GM23338 (cell line): Measurements from ENCODE around the gene ARL2BP. TPM values are rescaled to one million over a fixed set of nuclear protein-coding genes. Genes with fewer than 3 reads are reported as not detected.

ENCODE experiments used
- ATAC-seq: fragments of 200-7000 bp; cut with Tn5 transposase; 3 replicates; pipeline ENCODE4 v1.9.1; 2020
- DNase-seq: peaks from one replicate; pipeline ENCODE4 v3.0.0-alpha.2; 2015; ENCODE audit warnings: low spot score
- H2AFZ ChIP-seq: fragments of 200-600 bp; sonication (generic); 2 replicates; pipeline ENCODE4 v1.8.0; 2016; ENCODE audit warnings: antibody characterized with exemption, mild to moderate bottlenecking, moderate library complexity
- H3F3A ChIP-seq: fragments of 200-600 bp; sonication (generic); replicated peaks from 2 replicates; pipeline ENCODE4 v1.8.0; 2017; ENCODE audit warnings: antibody characterized with exemption, mixed run types, low read depth
- H3K27ac ChIP-seq: fragments of 200-600 bp; sonication (generic); 2 replicates; pipeline ENCODE4 v1.6.1; 2016; ENCODE audit warnings: low read depth
- H3K27me3 ChIP-seq: fragments of 200-600 bp; sonication (generic); 2 replicates; pipeline ENCODE4 v1.8.0; 2016; ENCODE audit warnings: mild to moderate bottlenecking, mixed run types, moderate library complexity; ENCODE audit not compliant: insufficient read depth
- H3K36me3 ChIP-seq: fragments of 200-600 bp; sonication (generic); 2 replicates; pipeline ENCODE4 v1.8.0; 2016; ENCODE audit warnings: mild to moderate bottlenecking; ENCODE audit not compliant: insufficient read depth
- H3K4me1 ChIP-seq: fragments of 200-600 bp; sonication (generic); 2 replicates; pipeline ENCODE4 v1.8.0; 2016; ENCODE audit warnings: mild to moderate bottlenecking, moderate library complexity; ENCODE audit not compliant: insufficient read depth
- H3K4me2 ChIP-seq: fragments of 200-600 bp; sonication (generic); 2 replicates; pipeline ENCODE4 v1.7.1; 2017; ENCODE audit warnings: mixed run types
- H3K4me3 ChIP-seq: fragments of 200-600 bp; sonication (generic); 2 replicates; pipeline ENCODE4 v1.6.1; 2016; ENCODE audit warnings: mixed run types
- H3K79me2 ChIP-seq: fragments of 200-600 bp; sonication (generic); replicated peaks from 2 replicates; pipeline ENCODE4 v1.8.0; 2017; ENCODE audit warnings: mild to moderate bottlenecking; ENCODE audit not compliant: insufficient read depth
- H3K9me2 ChIP-seq: fragments of 200-600 bp; sonication (generic); 2 replicates; pipeline ENCODE4 v1.8.0; 2017; ENCODE audit not compliant: insufficient read depth
- H4K20me1 ChIP-seq: fragments of 200-600 bp; sonication (generic); replicated peaks from 2 replicates; pipeline ENCODE4 v1.8.0; 2017; ENCODE audit warnings: mild to moderate bottlenecking; ENCODE audit not compliant: insufficient read depth
- H3K27ac Mint-ChIP-seq: 2 replicates; pipeline ENCODE4 v1.8.0; 2020; ENCODE audit warnings: inconsistent platforms, mild to moderate bottlenecking, moderate library complexity, mixed read lengths
- H3K27me3 Mint-ChIP-seq: 3 replicates; pipeline ENCODE4 v1.8.0; 2022; ENCODE audit warnings: low read depth, mild to moderate bottlenecking, moderate library complexity, mixed read lengths, inconsistent platforms; ENCODE audit not compliant: insufficient read depth, poor library complexity
- H3K36me3 Mint-ChIP-seq: 3 replicates; pipeline ENCODE4 v1.8.0; 2021; ENCODE audit warnings: low read depth, mild to moderate bottlenecking, inconsistent platforms, moderate library complexity, mixed read lengths
- H3K4me1 Mint-ChIP-seq: 3 replicates; pipeline ENCODE4 v1.8.0; 2020; ENCODE audit warnings: mild to moderate bottlenecking, inconsistent platforms, mixed read lengths
- H3K4me3 Mint-ChIP-seq: 3 replicates; pipeline ENCODE4 v1.8.0; 2021; ENCODE audit warnings: moderate library complexity, mild to moderate bottlenecking, inconsistent platforms, mixed read lengths
- H3K9me3 Mint-ChIP-seq: 3 replicates; pipeline ENCODE4 v1.8.0; 2020; ENCODE audit warnings: moderate library complexity, mild to moderate bottlenecking, inconsistent platforms, mixed read lengths
- CREB1 ChIP-seq: fragments of 250-450 bp; sonication (Bioruptor Pico); IDR thresholded peaks from 2 replicates; pipeline ENCODE4 v1.5.0; 2020; ENCODE audit warnings: low read depth, mild to moderate bottlenecking, moderate library complexity
- CTCF ChIP-seq, 2 experiments: fragments of 200-600 bp in 1 of 2; sonication (generic) in 1 of 2; conservative IDR thresholded peaks; 2 replicates each; pipeline versions ENCODE4 v1.5.1 to v1.6.1; 2016 to 2017; ENCODE audit warnings: antibody characterized with exemption in 2 of 2, low read depth in 2 of 2, mild to moderate bottlenecking in 2 of 2, moderate library complexity in 1 of 2
- ETS1 ChIP-seq: IDR thresholded peaks from 2 replicates; pipeline ENCODE4 v1.6.1; 2016; ENCODE audit warnings: antibody characterized with exemption
- EZH2 ChIP-seq: fragments of 200-600 bp; sonication (generic); IDR thresholded peaks from one replicate; pipeline ENCODE4 v1.8.0; 2017; ENCODE audit warnings: antibody characterized with exemption, mild to moderate bottlenecking, low read depth; ENCODE audit not compliant: unreplicated experiment
- EZH2phosphoT487 ChIP-seq: fragments of 200-600 bp; sonication (generic); IDR thresholded peaks from one replicate; pipeline ENCODE4 v1.8.1; 2018; ENCODE audit warnings: antibody characterized with exemption; ENCODE audit not compliant: unreplicated experiment
- JUNB ChIP-seq: IDR thresholded peaks from one replicate; pipeline ENCODE4 v1.6.1; 2016; ENCODE audit warnings: antibody characterized with exemption; ENCODE audit not compliant: unreplicated experiment
- NANOG ChIP-seq: IDR thresholded peaks from 2 replicates; pipeline ENCODE4 v1.6.1; 2016; ENCODE audit warnings: antibody characterized with exemption, borderline replicate concordance
- POLR2AphosphoS5 ChIP-seq: IDR thresholded peaks from 2 replicates; pipeline ENCODE4 v1.6.1; 2016; ENCODE audit warnings: antibody characterized with exemption, low read depth
- REST ChIP-seq: IDR thresholded peaks from one replicate; pipeline ENCODE4 v1.6.1; 2018; ENCODE audit warnings: antibody characterized with exemption; ENCODE audit not compliant: unreplicated experiment
- STAT1 ChIP-seq: IDR thresholded peaks from one replicate; pipeline ENCODE4 v1.6.1; 2016; ENCODE audit warnings: antibody characterized with exemption; ENCODE audit not compliant: unreplicated experiment
- ZNF114 ChIP-seq: fragments of 250-450 bp; sonication (Bioruptor Pico); IDR thresholded peaks from 2 replicates; pipeline ENCODE4 v1.5.0; 2020; ENCODE audit warnings: mild to moderate bottlenecking, moderate library complexity
- ZNF331 ChIP-seq: fragments of 250-450 bp; sonication (Bioruptor Pico); IDR thresholded peaks from 2 replicates; pipeline ENCODE4 v1.5.0; 2020; ENCODE audit warnings: low read depth, mild to moderate bottlenecking, moderate library complexity
- polyA plus RNA-seq: library from polyadenylated mRNA; unstranded; fragments of >200 nt; fragmentation: Nextera tagmentation; extraction: Ambion mirVana; gene quantifications from 2 replicates; pipeline ENCODE4 v1.2.1, GENCODE V29; 2016
- total RNA-seq: library from RNA; depleted of rRNA; stranded (reverse); fragments of >200 nt; shearing (Covaris generic); gene quantifications from 2 replicates; pipeline ENCODE4 v1.2.3, GENCODE V29; 2014
- TF ChIP-seq, protein P1 (sequence below): fragments of 250-450 bp; sonication (Bioruptor Pico); IDR thresholded peaks from 2 replicates; pipeline ENCODE4 v1.5.0; 2020; ENCODE audit warnings: mild to moderate bottlenecking, moderate library complexity

The ARL2BP gene
- total and polyA plus RNA-seq, 2 experiments from 2014 or later = 10.3 to 13.4 TPM

- DNase-seq = no peak
- Histone ChIP-seq H3K27me3 (no peaks in the 10 kb centered on the region), H3K4me1 (peaks cover 13% of the 10 kb centered on the region), H4K20me1 (no peaks in the 10 kb centered on the region), H2AFZ (no peak overlapping the region), H3K4me2 (no peak overlapping the region), H3K27ac (no peak overlapping the region), H3K36me3 (no peaks in the 10 kb centered on the region), H3K4me3 (no peak overlapping the region), H3K9me2 (no peaks in the 10 kb centered on the region), H3F3A (no peaks in the 10 kb centered on the region), H3K79me2 (no peaks in the 10 kb centered on the region)
- no peak overlapping the region for H3K4me3 Mint-ChIP-seq
- no peak for ATAC-seq
- H3K4me1 Mint-ChIP-seq = peaks cover 23% of the 10 kb centered on the region
- no peaks in the 10 kb centered on the region for H3K36me3 Mint-ChIP-seq
- H3K27ac Mint-ChIP-seq = peak overlapping the region; percentile 83; the same call in 1 of the 2 replicates
- TF ChIP-seq REST (no peak), POLR2AphosphoS5 (no peak), CTCF (conservative IDR thresholded peaks at IDR 0.05; ENCODE audit: low read depth in 2 of 2) (no peak), EZH2 (no peak), ETS1 (no peak), NANOG (no peak), ZNF114 (no peak), STAT1 (no peak), ZNF331 (CRISPR knock-in tag) (no peak), CREB1 (no peak), EZH2phosphoT487 (no peak), JUNB (no peak)
- TF ChIP-seq, protein P1, sequence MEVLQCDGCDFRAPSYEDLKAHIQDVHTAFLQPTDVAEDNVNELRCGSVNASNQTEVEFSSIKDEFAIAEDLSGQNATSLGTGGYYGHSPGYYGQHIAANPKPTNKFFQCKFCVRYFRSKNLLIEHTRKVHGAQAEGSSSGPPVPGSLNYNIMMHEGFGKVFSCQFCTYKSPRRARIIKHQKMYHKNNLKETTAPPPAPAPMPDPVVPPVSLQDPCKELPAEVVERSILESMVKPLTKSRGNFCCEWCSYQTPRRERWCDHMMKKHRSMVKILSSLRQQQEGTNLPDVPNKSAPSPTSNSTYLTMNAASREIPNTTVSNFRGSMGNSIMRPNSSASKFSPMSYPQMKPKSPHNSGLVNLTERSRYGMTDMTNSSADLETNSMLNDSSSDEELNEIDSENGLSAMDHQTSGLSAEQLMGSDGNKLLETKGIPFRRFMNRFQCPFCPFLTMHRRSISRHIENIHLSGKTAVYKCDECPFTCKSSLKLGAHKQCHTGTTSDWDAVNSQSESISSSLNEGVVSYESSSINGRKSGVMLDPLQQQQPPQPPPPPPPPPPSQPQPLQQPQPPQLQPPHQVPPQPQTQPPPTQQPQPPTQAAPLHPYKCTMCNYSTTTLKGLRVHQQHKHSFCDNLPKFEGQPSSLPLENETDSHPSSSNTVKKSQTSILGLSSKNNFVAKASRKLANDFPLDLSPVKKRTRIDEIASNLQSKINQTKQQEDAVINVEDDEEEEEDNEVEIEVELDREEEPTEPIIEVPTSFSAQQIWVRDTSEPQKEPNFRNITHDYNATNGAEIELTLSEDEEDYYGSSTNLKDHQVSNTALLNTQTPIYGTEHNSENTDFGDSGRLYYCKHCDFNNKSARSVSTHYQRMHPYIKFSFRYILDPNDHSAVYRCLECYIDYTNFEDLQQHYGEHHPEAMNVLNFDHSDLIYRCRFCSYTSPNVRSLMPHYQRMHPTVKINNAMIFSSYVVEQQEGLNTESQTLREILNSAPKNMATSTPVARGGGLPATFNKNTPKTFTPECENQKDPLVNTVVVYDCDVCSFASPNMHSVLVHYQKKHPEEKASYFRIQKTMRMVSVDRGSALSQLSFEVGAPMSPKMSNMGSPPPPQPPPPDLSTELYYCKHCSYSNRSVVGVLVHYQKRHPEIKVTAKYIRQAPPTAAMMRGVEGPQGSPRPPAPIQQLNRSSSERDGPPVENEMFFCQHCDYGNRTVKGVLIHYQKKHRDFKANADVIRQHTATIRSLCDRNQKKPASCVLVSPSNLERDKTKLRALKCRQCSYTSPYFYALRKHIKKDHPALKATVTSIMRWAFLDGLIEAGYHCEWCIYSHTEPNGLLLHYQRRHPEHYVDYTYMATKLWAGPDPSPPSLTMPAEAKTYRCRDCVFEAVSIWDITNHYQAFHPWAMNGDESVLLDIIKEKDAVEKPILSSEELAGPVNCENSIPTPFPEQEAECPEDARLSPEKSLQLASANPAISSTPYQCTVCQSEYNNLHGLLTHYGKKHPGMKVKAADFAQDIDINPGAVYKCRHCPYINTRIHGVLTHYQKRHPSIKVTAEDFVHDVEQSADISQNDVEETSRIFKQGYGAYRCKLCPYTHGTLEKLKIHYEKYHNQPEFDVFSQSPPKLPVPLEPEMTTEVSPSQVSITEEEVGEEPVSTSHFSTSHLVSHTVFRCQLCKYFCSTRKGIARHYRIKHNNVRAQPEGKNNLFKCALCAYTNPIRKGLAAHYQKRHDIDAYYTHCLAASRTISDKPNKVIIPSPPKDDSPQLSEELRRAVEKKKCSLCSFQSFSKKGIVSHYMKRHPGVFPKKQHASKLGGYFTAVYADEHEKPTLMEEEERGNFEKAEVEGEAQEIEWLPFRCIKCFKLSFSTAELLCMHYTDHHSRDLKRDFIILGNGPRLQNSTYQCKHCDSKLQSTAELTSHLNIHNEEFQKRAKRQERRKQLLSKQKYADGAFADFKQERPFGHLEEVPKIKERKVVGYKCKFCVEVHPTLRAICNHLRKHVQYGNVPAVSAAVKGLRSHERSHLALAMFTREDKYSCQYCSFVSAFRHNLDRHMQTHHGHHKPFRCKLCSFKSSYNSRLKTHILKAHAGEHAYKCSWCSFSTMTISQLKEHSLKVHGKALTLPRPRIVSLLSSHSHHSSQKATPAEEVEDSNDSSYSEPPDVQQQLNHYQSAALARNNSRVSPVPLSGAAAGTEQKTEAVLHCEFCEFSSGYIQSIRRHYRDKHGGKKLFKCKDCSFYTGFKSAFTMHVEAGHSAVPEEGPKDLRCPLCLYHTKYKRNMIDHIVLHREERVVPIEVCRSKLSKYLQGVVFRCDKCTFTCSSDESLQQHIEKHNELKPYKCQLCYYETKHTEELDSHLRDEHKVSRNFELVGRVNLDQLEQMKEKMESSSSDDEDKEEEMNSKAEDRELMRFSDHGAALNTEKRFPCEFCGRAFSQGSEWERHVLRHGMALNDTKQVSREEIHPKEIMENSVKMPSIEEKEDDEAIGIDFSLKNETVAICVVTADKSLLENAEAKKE (CRISPR knock-in tag) = no peak
- H3K27me3 Mint-ChIP-seq = peaks cover 10% of the 10 kb centered on the region
- H3K9me3 Mint-ChIP-seq = no peaks in the 10 kb centered on the region
These were observed 17.9 kb downstream of the ARL2BP start for GRCh38 chr16:57262841-57263540.
